NCI-H128 (cell line): ENCODE measurements around the gene AQP6.

Experiments
- DNase-seq: peaks from one replicate; lab custom pipeline; 2025; ENCODE audit not compliant: unreplicated experiment; lab: John Stamatoyannopoulos, UW

The AQP6 gene

GRCh38 chr12:49972641-49973360 is at the start of gene AQP6:
TSS of gene AQP6 (plus strand) at chr12:49972947. CDS start at chr12:49973174, 227 bp downstream.
- DNase-seq, result no peak

- no peak for DNase-seq
These were observed 49.6 kb upstream of the AQP6 start for GRCh38 chr12:49923035-49923644.

GRCh38 chr12:49923880-49924556 is 48.7 kb upstream of the AQP6 start:
- no peak for DNase-seq

- DNase-seq, result no peak
These were observed 48.0 kb upstream of the AQP6 start for GRCh38 chr12:49924628-49925246.

GRCh38 chr12:49925433-49926204 is 47.1 kb upstream of the AQP6 start:
- DNase-seq, result no peak

- no peak for DNase-seq
These were observed 44.3 kb upstream of the AQP6 start for GRCh38 chr12:49928471-49928870.

- DNase-seq, result no peak
These were observed 43.2 kb upstream of the AQP6 start for GRCh38 chr12:49929581-49929980.

- no peak for DNase-seq
These were observed 42.0 kb upstream of the AQP6 start for GRCh38 chr12:49930515-49931288.

- DNase-seq, result no peak
These were observed 40.7 kb upstream of the AQP6 start for GRCh38 chr12:49932023-49932422.

- DNase-seq, result no peak
These were observed 40.1 kb upstream of the AQP6 start for GRCh38 chr12:49932533-49933130.

GRCh38 chr12:49933796-49934195 is 39.0 kb upstream of the AQP6 start:
- no peak for DNase-seq

GRCh38 chr12:49934505-49934904 is 38.2 kb upstream of the AQP6 start:
- no peak for DNase-seq

- no peak for DNase-seq
These were observed 35.8 kb upstream of the AQP6 start for GRCh38 chr12:49936925-49937324.

- no peak for DNase-seq
These were observed 35.0 kb upstream of the AQP6 start for GRCh38 chr12:49937639-49938300.

- no peak for DNase-seq
These were observed 33.4 kb upstream of the AQP6 start for GRCh38 chr12:49939307-49939706.

GRCh38 chr12:49939707-49940106 is 33.0 kb upstream of the AQP6 start:
- no peak for DNase-seq

- no peak for DNase-seq
These were observed 30.9 kb upstream of the AQP6 start for GRCh38 chr12:49941556-49942511.

- no peak for DNase-seq
These were observed 30.2 kb upstream of the AQP6 start for GRCh38 chr12:49942512-49942893.
